ENCODE measurements around the gene SLC9A8.

SLC9A8 gene

GRCh38 chr20:49812507-49813304 is at the start of gene SLC9A8:
Gene SLC9A8, plus strand, starts transcription at chr20:49812828. Its CDS starts 95 bp downstream, at chr20:49812923.
- peak; percentile 74 for TF ChIP-seq ZFX (IDR thresholded peaks at IDR 0.05)
- TF ChIP-seq CTCF (conservative IDR thresholded peaks at IDR 0.05), result peak; percentile 53
- peak within 1 kb of the TSS; percentile 86 for H3K27ac ChIP-seq

GRCh38 chr20:49762940-49763766 is 49.5 kb upstream of the SLC9A8 start:
- no peak overlapping the region for H3K27ac ChIP-seq
- no peak for TF ChIP-seq CTCF (conservative IDR thresholded peaks at IDR 0.05)
- no peak for TF ChIP-seq ZFX (IDR thresholded peaks at IDR 0.05)

GRCh38 chr20:49765413-49765736 is 47.3 kb upstream of the SLC9A8 start:
- no peak for TF ChIP-seq CTCF (conservative IDR thresholded peaks at IDR 0.05)
- TF ChIP-seq ZFX (IDR thresholded peaks at IDR 0.05), result no peak
- H3K27ac ChIP-seq, result no peak overlapping the region

- no peak overlapping the region for H3K27ac ChIP-seq
These were observed 46.6 kb upstream of the SLC9A8 start for GRCh38 chr20:49765846-49766541.

GRCh38 chr20:49766979-49767521 is 45.6 kb upstream of the SLC9A8 start:
- H3K27ac ChIP-seq, result no peak overlapping the region
- TF ChIP-seq ZFX (IDR thresholded peaks at IDR 0.05), result no peak
- no peak for TF ChIP-seq CTCF (conservative IDR thresholded peaks at IDR 0.05)

More at GRCh38 chr20:49765846-49766541, 46.6 kb upstream of the SLC9A8 start:
- no peak for TF ChIP-seq CTCF (conservative IDR thresholded peaks at IDR 0.05)
- no peak for TF ChIP-seq ZFX (IDR thresholded peaks at IDR 0.05)

- no peak overlapping the region for H3K27ac ChIP-seq
- TF ChIP-seq ZFX (IDR thresholded peaks at IDR 0.05), result no peak
- TF ChIP-seq CTCF (conservative IDR thresholded peaks at IDR 0.05), result no peak
These were observed 44.2 kb upstream of the SLC9A8 start for GRCh38 chr20:49768204-49769047.
